Activated T-cell treated with anti-CD3 and anti-CD28 coated beads, Interleukin-2, amount 50 U/mL, for 4 hours (primary cell): ENCODE data around the gene PRM2. TPM values are rescaled to one million over a fixed set of nuclear protein-coding genes. Genes with fewer than 3 reads are reported as not detected.

Source experiments
- ATAC-seq, 2 donors: fragments of 200-7000 bp; cut with Tn5 transposase; one replicate each; pipeline ENCODE4 v1.10.0; 2021
- DNase-seq: peaks from one replicate; pipeline ENCODE4 v3.0.0-alpha.2; 2020
- H3K27me3 Mint-ChIP-seq: one replicate; pipeline ENCODE4 v1.8.0; 2021; ENCODE audit warnings: low read depth, mixed read lengths
- H3K36me3 Mint-ChIP-seq: one replicate; pipeline ENCODE4 v1.8.0; 2022; ENCODE audit warnings: mixed read lengths; ENCODE audit not compliant: insufficient read depth
- H3K4me1 Mint-ChIP-seq: one replicate; pipeline ENCODE4 v1.8.0; 2021; ENCODE audit warnings: low read depth, mixed read lengths
- H3K4me3 Mint-ChIP-seq: one replicate; pipeline ENCODE4 v1.8.0; 2021; ENCODE audit warnings: mild to moderate bottlenecking, moderate library complexity, mixed read lengths
- H3K9me3 Mint-ChIP-seq: one replicate; pipeline ENCODE4 v1.8.0; 2021; ENCODE audit warnings: mixed read lengths
- total RNA-seq, 3 donors: library from RNA; stranded (reverse); gene quantifications; one replicate each; pipeline ENCODE4 v1.2.1, GENCODE V29; 2021

The PRM2 gene
- not detected for total RNA-seq

GRCh38 chr16:11276143-11276895 is at the start of gene PRM2:
PRM2 (minus strand) TSS chr16:11276480; CDS start chr16:11276370, 110 bp downstream.
- ATAC-seq: peak in 1 of 2 donors; percentile 27

DNA sequence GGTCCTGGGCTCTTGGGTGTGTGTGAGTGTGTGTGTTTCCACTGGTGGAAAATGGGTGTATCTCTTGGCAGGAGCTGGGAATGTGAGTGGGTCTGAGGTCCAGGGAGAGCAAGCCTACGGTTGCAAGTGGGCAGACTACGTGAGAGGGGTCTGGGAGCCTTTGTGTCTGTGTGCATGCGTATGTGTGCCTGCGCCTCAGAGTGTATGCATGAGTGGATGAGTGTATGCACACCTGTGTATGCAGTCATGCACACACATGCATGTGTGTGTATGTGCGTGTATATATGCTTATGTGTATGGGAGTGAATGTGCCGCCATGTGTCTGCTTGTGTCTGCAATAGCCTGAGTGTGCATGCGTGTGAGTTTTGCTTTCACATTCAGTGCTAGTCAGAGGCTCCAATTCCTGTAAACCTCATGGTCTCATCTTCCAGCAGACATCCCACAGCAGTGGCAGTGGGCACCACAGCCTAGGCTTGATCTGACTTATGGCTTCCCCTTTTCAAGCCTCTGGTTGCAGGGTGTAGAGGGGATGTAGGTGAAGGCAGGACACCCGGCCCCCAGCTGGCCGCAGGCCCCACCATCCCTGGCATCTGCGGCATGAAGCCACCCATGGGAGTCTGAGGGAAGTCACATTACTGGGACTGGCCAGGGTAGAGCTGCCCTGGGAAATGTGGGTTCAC is 49.3 kb upstream of the PRM2 start:
- Mint-ChIP-seq H3K27me3 (peaks cover 1% of the 10 kb centered on the region), H3K4me3 (no peak overlapping the region), H3K36me3 (no peaks in the 10 kb centered on the region), H3K4me1 (peaks cover 41% of the 10 kb centered on the region), H3K9me3 (no peaks in the 10 kb centered on the region)
- DNase-seq: no peak
- ATAC-seq: peak; percentile 60 to 62

More at GRCh38 chr16:11276143-11276895, at the start of gene PRM2:
- H3K4me3 Mint-ChIP-seq: no peak within 1 kb of the TSS
- peaks cover 4% of the 10 kb centered on the region for H3K27me3 Mint-ChIP-seq
- DNase-seq: no peak
- peaks cover 1% of the 10 kb centered on the region for H3K4me1 Mint-ChIP-seq
- no peaks in the 10 kb centered on the region for H3K36me3 Mint-ChIP-seq
- H3K9me3 Mint-ChIP-seq: no peaks in the 10 kb centered on the region

DNA sequence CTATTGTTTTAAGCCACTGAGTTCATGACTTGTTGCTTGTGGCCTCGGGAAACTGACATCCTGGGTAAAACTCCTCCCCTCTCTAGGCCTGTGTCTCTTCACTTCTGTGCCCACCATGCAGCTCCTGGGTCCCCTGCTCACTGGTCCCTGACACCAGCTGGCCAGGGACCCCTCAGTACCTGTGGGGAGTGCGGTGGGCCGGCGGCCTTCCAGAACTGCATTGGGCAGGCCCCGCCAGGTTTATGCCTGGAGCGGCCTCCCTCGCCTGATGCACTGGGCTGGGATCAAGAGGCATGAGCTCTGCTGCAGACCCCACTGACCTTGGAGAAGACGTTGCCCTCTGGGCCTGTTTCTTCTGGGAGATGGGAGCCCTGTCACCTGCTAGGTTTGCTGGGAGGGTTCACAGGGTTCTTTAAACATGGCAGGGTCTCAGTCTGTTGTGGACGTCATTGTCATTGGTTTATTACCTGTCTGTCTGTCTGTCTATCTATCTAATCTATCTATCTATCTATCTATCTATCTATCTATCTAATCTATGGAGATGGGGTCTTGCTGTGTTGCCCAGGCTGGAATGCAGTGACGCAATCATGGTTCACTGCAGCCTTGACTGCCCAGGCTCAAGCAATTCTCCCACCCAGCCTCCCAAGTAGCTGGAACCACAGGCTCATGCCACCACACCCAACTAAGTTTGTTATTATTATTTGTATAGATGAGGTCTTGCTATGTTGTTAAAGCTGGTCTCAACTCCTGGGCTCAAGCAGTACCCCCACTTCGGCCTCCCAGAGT is 47.5 kb upstream of the PRM2 start:
- Mint-ChIP-seq H3K9me3 (no peaks in the 10 kb centered on the region), H3K36me3 (no peaks in the 10 kb centered on the region), H3K4me1 (peaks cover 35% of the 10 kb centered on the region), H3K4me3 (no peak overlapping the region), H3K27me3 (peaks cover 1% of the 10 kb centered on the region)
- ATAC-seq (no peak), DNase-seq (no peak)

GRCh38 chr16:11322823-11323222 is 46.5 kb upstream of the PRM2 start:
- no peaks in the 10 kb centered on the region for H3K36me3 Mint-ChIP-seq
- no peak for DNase-seq
- H3K9me3 Mint-ChIP-seq: no peaks in the 10 kb centered on the region
- ATAC-seq: no peak
- peaks cover 26% of the 10 kb centered on the region for H3K4me1 Mint-ChIP-seq
- H3K27me3 Mint-ChIP-seq: no peaks in the 10 kb centered on the region
- H3K4me3 Mint-ChIP-seq: no peak overlapping the region

DNA sequence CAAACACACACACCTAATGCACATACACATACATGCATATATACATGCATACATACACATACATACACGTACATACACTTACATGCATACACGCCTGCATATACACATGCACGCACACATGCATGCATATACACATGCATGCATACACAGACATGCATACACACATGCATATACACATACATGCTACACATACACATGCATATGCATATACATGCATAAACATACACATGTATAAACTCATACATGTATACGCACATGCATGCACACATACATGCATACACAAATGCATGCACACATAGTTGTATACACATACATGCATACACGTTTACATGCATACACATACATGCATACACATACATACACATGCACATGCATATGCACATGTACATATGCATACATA is 45.4 kb upstream of the PRM2 start:
- H3K9me3 Mint-ChIP-seq: no peaks in the 10 kb centered on the region
- DNase-seq (no peak), ATAC-seq (no peak)
- H3K27me3 Mint-ChIP-seq: no peaks in the 10 kb centered on the region
- no peaks in the 10 kb centered on the region for H3K36me3 Mint-ChIP-seq
- H3K4me3 Mint-ChIP-seq: no peak overlapping the region
- H3K4me1 Mint-ChIP-seq: peaks cover 14% of the 10 kb centered on the region

DNA sequence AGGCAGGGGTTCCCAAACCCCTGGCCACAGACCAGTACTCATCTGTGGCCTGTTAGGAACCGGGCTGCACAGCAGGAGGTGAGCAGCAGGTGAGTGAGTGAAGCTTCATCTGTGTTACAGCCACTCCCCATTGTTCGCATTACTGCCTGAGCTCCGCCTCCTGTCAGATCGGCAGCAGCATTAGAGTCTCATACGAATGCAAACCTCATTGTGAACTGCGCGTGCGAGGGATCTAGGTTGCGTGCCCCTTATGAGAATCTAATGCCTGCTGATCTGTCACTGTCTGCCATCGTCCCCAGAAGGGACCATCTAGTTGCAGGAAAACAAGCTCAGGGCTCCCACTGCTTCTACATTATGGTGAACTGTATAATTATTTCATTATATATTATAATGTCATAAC is 43.9 kb upstream of the PRM2 start:
- ATAC-seq (no peak), DNase-seq (no peak)
- no peaks in the 10 kb centered on the region for H3K27me3 Mint-ChIP-seq
- peaks cover 4% of the 10 kb centered on the region for H3K4me1 Mint-ChIP-seq
- no peak overlapping the region for H3K4me3 Mint-ChIP-seq
- H3K36me3 Mint-ChIP-seq: no peaks in the 10 kb centered on the region
- H3K9me3 Mint-ChIP-seq: no peaks in the 10 kb centered on the region

DNA sequence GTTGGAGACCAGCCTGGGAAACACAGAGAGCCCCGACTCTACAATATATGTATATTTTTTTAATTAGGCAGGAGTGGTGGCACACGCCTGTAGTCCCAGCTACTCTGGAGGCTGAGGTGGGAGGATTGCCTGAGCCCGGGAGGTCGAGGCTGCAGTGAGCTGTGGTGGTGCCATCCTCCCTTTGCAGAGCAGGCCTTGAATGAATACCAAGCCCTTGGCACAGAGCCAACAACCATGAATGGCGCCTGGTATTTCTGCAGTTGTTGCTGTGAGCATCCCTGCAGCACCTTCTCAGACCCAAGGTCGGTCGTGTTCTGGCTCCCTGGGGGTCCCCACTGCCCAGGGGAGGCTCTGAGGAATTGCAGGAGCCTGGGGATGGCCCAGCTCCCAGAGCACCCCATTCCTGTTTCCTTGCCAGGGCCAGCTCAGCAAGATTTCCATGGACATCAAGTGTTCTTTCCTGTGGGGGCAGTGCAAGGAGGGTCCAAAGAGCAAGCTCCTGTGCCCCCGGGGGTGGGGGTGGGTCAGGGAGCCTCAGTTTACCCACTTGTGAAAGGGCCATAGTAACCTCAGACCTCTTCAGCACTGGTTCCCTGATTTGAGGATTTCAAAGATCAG is 43.4 kb upstream of the PRM2 start:
- H3K9me3 Mint-ChIP-seq: no peaks in the 10 kb centered on the region
- H3K4me1 Mint-ChIP-seq: no peaks in the 10 kb centered on the region
- no peaks in the 10 kb centered on the region for H3K27me3 Mint-ChIP-seq
- DNase-seq (no peak), ATAC-seq (no peak)
- H3K4me3 Mint-ChIP-seq: no peak overlapping the region
- H3K36me3 Mint-ChIP-seq: no peaks in the 10 kb centered on the region

- no peaks in the 10 kb centered on the region for H3K36me3 Mint-ChIP-seq
- no peaks in the 10 kb centered on the region for H3K27me3 Mint-ChIP-seq
- no peak overlapping the region for H3K4me3 Mint-ChIP-seq
- no peaks in the 10 kb centered on the region for H3K9me3 Mint-ChIP-seq
- ATAC-seq (no peak), DNase-seq (no peak)
- peaks cover 1% of the 10 kb centered on the region for H3K4me1 Mint-ChIP-seq
Measured at GRCh38 chr16:11318817-11319216, 42.5 kb upstream of the PRM2 start.

GRCh38 chr16:11316331-11317015 is 40.2 kb upstream of the PRM2 start:
- Mint-ChIP-seq H3K4me1 (peaks cover 23% of the 10 kb centered on the region), H3K27me3 (no peaks in the 10 kb centered on the region), H3K36me3 (no peaks in the 10 kb centered on the region), H3K4me3 (no peak overlapping the region), H3K9me3 (no peaks in the 10 kb centered on the region)
- ATAC-seq (no peak), DNase-seq (no peak)

DNA sequence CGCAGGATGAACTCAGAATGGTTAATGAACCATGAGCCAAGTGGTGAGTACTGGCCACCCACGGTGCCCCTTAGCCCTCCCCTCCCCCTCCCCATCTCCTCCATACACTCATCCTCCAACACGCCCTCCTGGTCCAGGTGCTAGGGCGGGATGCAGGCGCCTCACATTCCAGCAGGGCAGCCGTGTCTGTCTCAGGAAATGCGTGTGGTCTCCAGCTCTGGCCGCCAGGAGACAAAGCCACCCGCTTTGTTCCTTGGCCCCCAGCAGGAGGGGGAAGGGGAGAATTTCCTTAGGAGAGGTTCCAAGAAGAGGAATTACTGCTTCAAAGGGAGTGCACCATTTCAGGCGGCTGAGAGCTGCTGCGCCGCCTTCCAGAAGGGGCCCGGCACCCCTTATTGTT is 39.2 kb upstream of the PRM2 start:
- Mint-ChIP-seq H3K27me3 (no peaks in the 10 kb centered on the region), H3K36me3 (no peaks in the 10 kb centered on the region), H3K4me1 (peaks cover 32% of the 10 kb centered on the region), H3K9me3 (no peaks in the 10 kb centered on the region), H3K4me3 (no peak overlapping the region)
- DNase-seq (no peak), ATAC-seq (no peak)

DNA sequence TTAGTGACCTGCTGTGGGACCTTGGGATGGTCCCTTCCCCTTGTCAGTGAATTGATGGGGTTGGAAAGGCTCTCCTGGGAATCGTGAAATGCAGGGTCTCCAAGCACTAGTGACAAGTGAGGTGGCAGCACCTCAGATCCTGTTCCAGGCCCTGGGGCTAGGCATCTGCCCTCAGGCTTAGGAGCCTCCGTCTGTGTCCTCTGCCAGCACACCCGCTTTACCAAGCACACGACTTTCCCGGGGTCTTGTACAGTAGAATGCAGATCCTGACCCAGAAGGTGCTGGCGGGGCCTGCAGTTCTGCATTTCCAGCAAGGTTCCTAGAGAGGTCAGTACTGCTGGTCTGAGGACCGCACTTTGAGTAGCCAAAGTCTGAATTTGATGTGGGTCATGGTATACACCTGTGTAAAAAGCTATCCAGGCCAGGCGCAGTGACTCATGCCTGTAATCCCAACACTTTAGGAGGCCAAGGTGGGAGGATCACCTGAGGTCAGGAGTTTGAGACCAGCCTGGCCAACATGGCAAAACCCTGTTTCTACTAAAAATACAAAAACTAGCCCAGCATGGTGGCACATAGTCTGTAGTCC is 38.1 kb upstream of the PRM2 start:
- ATAC-seq (no peak), DNase-seq (no peak)
- Mint-ChIP-seq H3K4me3 (no peak overlapping the region), H3K4me1 (peaks cover 39% of the 10 kb centered on the region), H3K27me3 (no peaks in the 10 kb centered on the region), H3K9me3 (no peaks in the 10 kb centered on the region), H3K36me3 (no peaks in the 10 kb centered on the region)

GRCh38 chr16:11313493-11314308 is 37.4 kb upstream of the PRM2 start:
- Mint-ChIP-seq H3K4me1 (peaks cover 39% of the 10 kb centered on the region), H3K9me3 (no peaks in the 10 kb centered on the region), H3K27me3 (no peaks in the 10 kb centered on the region), H3K36me3 (no peaks in the 10 kb centered on the region), H3K4me3 (no peak overlapping the region)
- DNase-seq (no peak), ATAC-seq (no peak)
